ENCODE data around the gene PLEKHH1.
"Not testable (repeated sequence)": the region's sequence is repeated elsewhere in the genome, so short reads cannot be mapped to it uniquely, and the experiment has no call there.

PLEKHH1 gene

DNA sequence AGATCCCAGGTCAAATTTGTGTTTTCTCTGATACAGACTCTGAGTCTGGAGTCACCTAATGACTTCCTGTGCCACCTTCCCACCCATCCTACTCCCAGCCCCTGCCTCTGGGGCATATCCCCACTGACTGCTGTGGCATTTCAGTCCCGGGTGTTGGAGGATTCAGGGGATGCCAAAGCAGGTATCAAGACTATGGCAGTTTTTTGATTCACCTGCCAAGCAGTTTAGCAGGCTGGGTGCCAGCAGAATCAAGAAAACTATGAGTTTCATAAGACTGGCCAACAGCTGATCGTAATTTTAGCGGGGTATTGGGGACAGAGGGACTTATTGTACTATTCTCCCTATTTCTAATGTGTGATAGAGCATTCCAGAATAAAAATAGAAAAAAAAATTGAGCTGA is 4.6 kb downstream of the PLEKHH1 start:
- DNase-seq: no peak

- DNase-seq: no peak
Measured at GRCh38 chr14:67538501-67538900, 5.4 kb downstream of the PLEKHH1 start.

DNA sequence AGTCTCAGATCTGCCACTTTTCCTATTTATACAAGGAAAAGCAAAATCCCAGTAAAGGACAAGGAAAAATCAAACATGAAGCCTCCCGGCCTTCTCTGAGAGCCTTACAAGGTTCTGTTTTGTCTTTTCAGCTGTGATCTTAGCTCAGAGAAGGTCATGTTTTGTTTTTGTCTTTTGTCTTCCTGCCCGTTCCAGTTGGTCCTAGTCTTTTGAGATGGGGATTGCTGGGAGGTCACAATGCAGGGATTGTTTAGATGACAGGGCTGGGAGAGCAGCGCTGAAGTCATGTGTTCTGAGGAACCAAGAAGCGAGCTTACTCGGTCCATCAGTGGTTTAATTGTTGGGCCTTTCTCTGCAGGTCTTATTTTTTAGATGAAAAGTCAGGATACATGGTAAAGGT is 6.0 kb downstream of the PLEKHH1 start:
- no peak for DNase-seq

DNA sequence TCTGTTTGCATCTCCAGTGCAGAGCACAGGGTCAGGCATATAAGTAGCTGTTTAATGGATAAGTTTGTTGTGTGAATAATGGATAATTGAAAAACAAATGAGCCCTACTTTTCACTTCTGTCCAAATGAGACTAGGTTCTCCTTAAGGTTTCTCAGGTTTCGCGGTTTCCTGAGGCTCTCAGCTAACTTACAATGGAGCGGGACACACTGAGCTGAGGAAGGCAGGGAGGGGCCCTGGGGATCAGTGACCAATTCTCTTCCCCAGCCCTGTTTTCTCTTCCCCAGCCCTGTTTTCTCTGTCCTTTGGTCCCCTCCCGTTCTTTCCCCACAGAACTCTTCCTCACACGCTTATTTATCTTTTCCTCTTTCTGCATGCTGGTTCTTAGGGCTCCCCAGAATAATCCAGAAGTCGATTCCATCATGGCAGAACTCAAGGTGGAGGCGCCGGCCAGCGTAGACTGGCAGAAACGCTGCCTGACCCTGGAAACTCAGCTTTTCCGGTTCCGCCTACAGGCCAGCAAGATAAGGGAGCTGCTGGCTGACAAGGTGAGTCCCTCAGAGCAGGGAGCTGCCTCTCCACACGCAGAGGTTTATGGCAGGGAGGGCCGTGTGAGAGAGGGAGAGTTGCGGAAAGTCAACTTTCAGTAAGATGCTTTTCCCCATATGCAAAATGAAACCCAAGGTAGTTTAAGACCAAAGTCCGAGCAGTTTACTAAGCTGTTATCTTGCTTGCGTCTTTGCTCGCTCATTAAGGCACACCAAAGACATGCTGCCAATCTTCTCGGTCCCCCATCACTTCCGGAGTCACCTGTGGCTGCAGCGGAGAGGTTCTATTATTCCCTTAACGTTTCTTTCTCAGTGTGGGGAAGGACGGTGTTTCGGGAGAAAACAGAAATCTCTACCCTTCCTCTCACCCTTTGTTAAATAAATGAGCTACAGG is 8.6 kb downstream of the PLEKHH1 start:
- DNase-seq: no peak

DNA sequence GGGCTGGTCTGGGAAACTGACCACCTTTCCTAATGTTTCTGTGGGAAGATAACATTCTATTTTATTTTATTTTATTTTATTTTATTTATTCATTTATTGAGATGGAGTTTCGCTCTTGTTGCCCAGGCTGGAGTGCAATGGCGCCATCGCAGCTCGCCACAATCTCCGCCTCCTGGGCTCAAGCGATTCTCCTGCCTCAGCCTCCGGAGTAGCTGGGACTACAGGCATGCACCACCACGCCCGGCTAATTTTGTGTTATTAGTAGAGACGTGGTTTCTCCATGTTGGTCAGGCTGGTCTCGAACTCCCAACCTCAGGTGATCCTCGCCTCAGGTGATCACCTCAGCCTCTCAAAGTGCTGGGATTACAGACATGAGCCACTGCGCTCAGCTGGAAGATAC is 9.5 kb downstream of the PLEKHH1 start:
- not testable (repeated sequence) for DNase-seq

- DNase-seq: no peak
Measured at GRCh38 chr14:67544590-67544989, 11.5 kb downstream of the PLEKHH1 start.

- no peak for DNase-seq
Measured at GRCh38 chr14:67547224-67547780, 14.2 kb downstream of the PLEKHH1 start.

GRCh38 chr14:67549734-67550133 is 16.6 kb downstream of the PLEKHH1 start:
- DNase-seq: no peak

GRCh38 chr14:67551123-67551522 is 18.0 kb downstream of the PLEKHH1 start:
- DNase-seq: no peak

DNA sequence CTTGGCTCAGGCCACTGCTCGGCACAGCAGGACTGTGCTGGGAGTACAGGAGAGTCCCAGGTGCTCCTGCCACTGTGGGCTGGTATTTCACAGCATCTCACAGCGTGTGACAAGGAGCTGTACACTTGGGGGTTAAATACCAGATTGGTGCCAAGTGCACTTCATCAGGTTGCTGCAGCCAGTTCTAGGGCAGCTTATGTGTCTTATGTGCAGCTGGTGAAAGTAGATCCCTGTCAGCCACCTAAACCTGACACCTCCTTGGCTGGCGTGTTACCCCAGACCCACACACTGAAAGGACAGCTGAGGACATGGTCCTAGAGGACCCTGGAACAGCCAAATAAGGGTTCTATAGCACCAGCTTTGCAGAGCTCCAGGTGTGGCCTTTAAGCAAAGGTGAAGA is 18.9 kb downstream of the PLEKHH1 start:
- peak; percentile 79 for DNase-seq

DNA sequence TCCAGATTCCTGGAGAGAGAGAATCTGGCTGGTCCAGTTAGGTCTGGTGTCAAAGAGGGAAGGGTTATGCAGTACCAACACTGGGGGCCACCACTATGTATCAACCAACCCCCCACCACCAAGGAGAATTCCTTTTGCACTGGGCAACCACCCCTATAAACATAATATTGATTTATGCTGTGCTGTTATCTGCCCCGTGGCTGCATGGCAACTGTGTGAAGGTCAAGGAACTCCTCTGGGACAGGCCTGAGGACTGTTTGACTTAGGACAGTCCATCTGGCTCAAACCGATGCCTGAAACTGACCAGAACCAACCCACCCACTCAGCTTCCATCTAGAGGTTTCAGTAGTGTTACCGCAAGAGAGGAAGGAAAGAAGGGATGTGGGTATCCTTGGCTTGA is 20.5 kb downstream of the PLEKHH1 start:
- no peak for DNase-seq

- no peak for DNase-seq
Measured at GRCh38 chr14:67554341-67554740, 21.3 kb downstream of the PLEKHH1 start.

- DNase-seq: peak; percentile 82
Measured at GRCh38 chr14:67555518-67556090, 22.5 kb downstream of the PLEKHH1 start.

- no peak for DNase-seq
Measured at GRCh38 chr14:67556671-67557070, 23.6 kb downstream of the PLEKHH1 start.

GRCh38 chr14:67557118-67557517 is 24.0 kb downstream of the PLEKHH1 start:
- DNase-seq: no peak

GRCh38 chr14:67557656-67558055 is 24.6 kb downstream of the PLEKHH1 start:
- DNase-seq: no peak

- no peak for DNase-seq
Measured at GRCh38 chr14:67559639-67560038, 26.5 kb downstream of the PLEKHH1 start.

GRCh38 chr14:67562025-67562775 is 29.1 kb downstream of the PLEKHH1 start:
- no peak for DNase-seq

GRCh38 chr14:67562776-67563150 is 29.7 kb downstream of the PLEKHH1 start:
- DNase-seq: no peak

GRCh38 chr14:67564236-67564635 is 31.1 kb downstream of the PLEKHH1 start:
- DNase-seq: peak; percentile 95

DNA sequence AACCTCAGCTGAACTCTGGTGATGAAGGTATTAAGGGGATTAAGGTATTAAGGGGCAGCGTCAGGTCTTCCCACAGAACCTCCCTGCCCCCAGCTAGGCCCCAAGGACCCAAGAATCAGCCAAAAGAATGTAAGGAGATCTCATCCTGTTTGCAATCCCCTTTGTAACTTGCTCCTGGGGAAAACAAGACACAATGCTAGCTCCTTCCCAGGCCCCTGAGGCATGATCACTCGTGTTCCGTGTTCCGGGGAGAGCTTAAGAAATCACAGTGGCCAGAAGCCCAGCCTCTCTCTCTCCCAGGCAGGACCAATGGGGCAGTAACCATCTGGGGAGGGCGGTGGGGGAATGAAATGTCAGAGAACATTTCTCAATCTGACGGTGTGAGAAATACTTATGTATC is 33.8 kb downstream of the PLEKHH1 start:
- DNase-seq: no peak

- DNase-seq: no peak
Measured at GRCh38 chr14:67567654-67568053, 34.6 kb downstream of the PLEKHH1 start.

- no peak for DNase-seq
Measured at GRCh38 chr14:67569011-67569650, 36.0 kb downstream of the PLEKHH1 start.

All from DMS79 (cell line).